NCI-H1048 (cell line): Measurements from ENCODE around the gene CIB4.

Experiments used
- DNase-seq: peaks from one replicate; lab custom pipeline; 2025; lab: John Stamatoyannopoulos, UW

Gene CIB4

GRCh38 chr2:26606847-26607190 lies 34.3 kb downstream of the CIB4 start:
- DNase-seq: no peak

GRCh38 chr2:26605999-26606846 lies 34.9 kb downstream of the CIB4 start:
- no peak for DNase-seq

GRCh38 chr2:26605195-26605998 lies 35.8 kb downstream of the CIB4 start:
- DNase-seq: no peak

- no peak for DNase-seq
These were observed 38.6 kb downstream of the CIB4 start for GRCh38 chr2:26602575-26602974.

GRCh38 chr2:26599387-26599786 lies 41.8 kb downstream of the CIB4 start:
- DNase-seq: no peak

- DNase-seq: no peak
These were observed 42.2 kb downstream of the CIB4 start for GRCh38 chr2:26598996-26599373.

GRCh38 chr2:26598336-26598995 lies 42.7 kb downstream of the CIB4 start:
- no peak for DNase-seq

- no peak for DNase-seq
These were observed 44.0 kb downstream of the CIB4 start for GRCh38 chr2:26597197-26597596.

- DNase-seq: no peak
These were observed 46.0 kb downstream of the CIB4 start for GRCh38 chr2:26595146-26595545.

- no peak for DNase-seq
These were observed 49.3 kb downstream of the CIB4 start for GRCh38 chr2:26591619-26592505.

- no peak for DNase-seq
These were observed 50.1 kb downstream of the CIB4 start for GRCh38 chr2:26590980-26591618.

GRCh38 chr2:26590508-26590907 lies 50.7 kb downstream of the CIB4 start:
- DNase-seq: no peak

- DNase-seq: no peak
These were observed 52.6 kb downstream of the CIB4 start for GRCh38 chr2:26588576-26588975.

GRCh38 chr2:26587994-26588393 lies 53.2 kb downstream of the CIB4 start:
- no peak for DNase-seq

- no peak for DNase-seq
These were observed 55.2 kb downstream of the CIB4 start for GRCh38 chr2:26585966-26586365.

GRCh38 chr2:26585100-26585499 lies 56.1 kb downstream of the CIB4 start:
- no peak for DNase-seq

GRCh38 chr2:26584656-26585055 lies 56.5 kb downstream of the CIB4 start:
- DNase-seq: no peak

GRCh38 chr2:26584191-26584590 lies 57.0 kb downstream of the CIB4 start:
- DNase-seq: no peak

GRCh38 chr2:26583381-26583911 lies 57.7 kb downstream of the CIB4 start:
- DNase-seq: no peak

- no peak for DNase-seq
These were observed 58.3 kb downstream of the CIB4 start for GRCh38 chr2:26582890-26583289.
